Measurements from ENCODE around the gene OAS2. TPM values are rescaled to one million over a fixed set of nuclear protein-coding genes. Genes with fewer than 3 reads are reported as not detected.

OAS2 gene
- total RNA-seq, 1 donor from 2014 or later: 5.0 TPM

GRCh38 chr12:113049976-113050742 is 71.8 kb downstream of the OAS2 start:
- ATAC-seq: no peak
- DNase-seq (ENCODE audit: missing footprints): no peak
- intact Hi-C loops (cut with DNase I): loop anchor here (2.0 kb wide), 1 partner anchor 103 kb away; no protein-coding TSS in a partner anchor

- no peak for ATAC-seq
- intact Hi-C loops (cut with DNase I): no loop called here
- DNase-seq (ENCODE audit: missing footprints): no peak
These were observed 72.5 kb downstream of the OAS2 start for GRCh38 chr12:113050795-113051194.

GRCh38 chr12:113051759-113052158 is 73.4 kb downstream of the OAS2 start:
- DNase-seq (ENCODE audit: missing footprints): no peak
- intact Hi-C loops (cut with DNase I): no loop called here
- ATAC-seq: no peak

GRCh38 chr12:113052326-113052725 is 74.0 kb downstream of the OAS2 start:
- no peak for ATAC-seq
- intact Hi-C loops (cut with DNase I): no loop called here
- DNase-seq (ENCODE audit: missing footprints): no peak

GRCh38 chr12:113054948-113055486 is 76.7 kb downstream of the OAS2 start:
- intact Hi-C loops (cut with DNase I): no loop called here
- DNase-seq (ENCODE audit: missing footprints) (no peak), ATAC-seq (no peak)

GRCh38 chr12:113055594-113056380 is 77.5 kb downstream of the OAS2 start:
- intact Hi-C loops (cut with DNase I): no loop called here
- ATAC-seq (no peak), DNase-seq (ENCODE audit: missing footprints) (no peak)

GRCh38 chr12:113056381-113056630 is 78.0 kb downstream of the OAS2 start:
- DNase-seq (ENCODE audit: missing footprints): no peak
- no peak for ATAC-seq
- intact Hi-C loops (cut with DNase I): no loop called here

GRCh38 chr12:113056631-113057488 is 78.5 kb downstream of the OAS2 start, which contains the start of gene DTX1:
DTX1 (plus strand) TSS chr12:113056730; CDS start chr12:113058193, 1,463 bp downstream.
- ATAC-seq (peak; percentile 69), DNase-seq (ENCODE audit: missing footprints) (peak; percentile 77)
- intact Hi-C loops (cut with DNase I): no loop called here

- ATAC-seq (no peak), DNase-seq (ENCODE audit: missing footprints) (peak; percentile 70)
- intact Hi-C loops (cut with DNase I): no loop called here
These were observed 79.5 kb downstream of the OAS2 start for GRCh38 chr12:113057565-113058485.

GRCh38 chr12:113058553-113058952 is 80.2 kb downstream of the OAS2 start:
- DNase-seq (ENCODE audit: missing footprints) (no peak), ATAC-seq (no peak)
- intact Hi-C loops (cut with DNase I): no loop called here

- intact Hi-C loops (cut with DNase I): no loop called here
- DNase-seq (ENCODE audit: missing footprints) (peak; percentile 13), ATAC-seq (no peak)
These were observed 80.8 kb downstream of the OAS2 start for GRCh38 chr12:113059071-113059595.

- DNase-seq (ENCODE audit: missing footprints) (no peak), ATAC-seq (no peak)
- intact Hi-C loops (cut with DNase I): no loop called here
These were observed 82.1 kb downstream of the OAS2 start for GRCh38 chr12:113060336-113060960.

- DNase-seq (ENCODE audit: missing footprints) (peak; percentile 27), ATAC-seq (no peak)
- intact Hi-C loops (cut with DNase I): no loop called here
These were observed 82.9 kb downstream of the OAS2 start for GRCh38 chr12:113061061-113061694.
